GM21390 (cell line): Measurements from ENCODE around the gene FMNL2.

Experiments
- ATAC-seq: cut with Tn5 transposase; IDR thresholded peaks from one replicate; pipeline ENCODE4 v1.9.1; 2021; ENCODE audit not compliant: unreplicated experiment

FMNL2 gene

DNA sequence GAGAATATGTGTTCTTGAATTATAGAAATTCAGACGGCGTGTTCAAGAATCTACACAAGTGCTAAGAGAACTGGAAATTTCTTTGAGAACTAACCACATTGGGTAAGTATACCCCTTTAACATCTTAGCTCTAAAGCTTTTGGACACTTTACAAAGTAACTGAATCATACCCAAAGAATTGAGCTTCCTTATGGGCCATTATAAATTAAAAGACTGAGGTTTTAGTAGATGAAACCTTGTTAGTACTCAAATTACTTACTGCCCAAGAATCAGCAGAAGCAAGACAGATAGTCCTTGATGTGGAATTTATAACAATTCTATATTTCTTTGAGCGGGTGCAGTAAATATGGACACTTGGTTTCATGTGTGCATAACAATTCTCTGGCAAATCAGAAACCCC is 214.0 kb downstream of the FMNL2 start:
- no peak for ATAC-seq

DNA sequence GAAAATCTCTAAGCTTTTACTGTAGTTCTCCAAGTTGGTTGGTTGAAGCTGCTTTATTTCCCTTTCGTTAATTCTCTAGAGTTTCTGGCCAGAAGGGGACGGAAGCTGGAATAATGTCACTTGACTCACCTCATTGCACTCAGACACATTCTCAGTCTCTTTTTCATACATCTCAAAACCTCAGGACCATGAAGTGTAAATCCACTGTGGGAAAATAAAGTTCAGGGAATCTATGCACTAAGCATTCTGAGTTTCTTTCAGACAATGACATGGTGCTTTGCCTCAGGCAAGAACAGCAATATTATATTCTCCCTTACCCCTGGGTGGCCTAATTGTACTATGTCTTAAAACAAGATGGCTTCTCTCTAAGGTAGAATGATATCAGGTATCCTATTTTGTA is 214.4 kb downstream of the FMNL2 start:
- ATAC-seq = no peak

DNA sequence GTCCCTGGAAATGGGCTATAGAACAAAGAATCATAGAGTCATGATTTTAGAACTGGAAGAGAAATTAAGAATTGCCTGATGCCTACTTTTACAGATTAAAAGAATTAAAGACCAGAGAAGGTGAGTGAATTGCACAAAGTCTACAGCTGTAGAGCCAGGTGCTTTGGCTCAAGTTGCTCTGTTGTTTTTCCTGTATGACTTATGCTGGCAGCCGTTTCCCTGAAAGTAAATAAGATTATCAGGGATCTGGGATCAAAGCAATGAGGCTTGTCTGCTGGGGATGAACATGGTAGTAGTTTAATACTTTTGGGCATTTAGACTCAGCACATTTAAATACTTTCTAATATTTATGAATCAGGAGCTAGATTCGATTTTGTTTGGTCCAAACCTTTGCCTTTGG is 215.4 kb downstream of the FMNL2 start:
- ATAC-seq = no peak

DNA sequence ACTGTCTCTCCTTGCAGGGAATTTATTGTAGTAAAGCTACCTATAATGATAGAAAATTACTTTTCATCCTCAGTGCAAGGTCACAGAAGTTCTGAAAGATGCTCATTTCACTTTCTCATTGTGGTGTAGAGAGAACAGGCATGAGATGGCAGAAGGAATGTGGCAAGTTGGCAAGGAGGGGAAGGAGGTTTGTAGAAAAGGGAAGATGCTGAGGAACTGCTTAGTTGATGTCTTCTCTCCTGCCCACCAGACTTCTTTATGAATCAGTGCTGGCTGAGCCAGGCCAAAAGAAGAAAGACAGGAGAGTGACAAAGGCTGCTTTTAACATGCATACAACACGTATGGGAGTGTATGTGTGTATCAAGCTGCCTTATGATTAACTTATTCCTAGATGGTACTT is 217.9 kb downstream of the FMNL2 start:
- no peak for ATAC-seq

DNA sequence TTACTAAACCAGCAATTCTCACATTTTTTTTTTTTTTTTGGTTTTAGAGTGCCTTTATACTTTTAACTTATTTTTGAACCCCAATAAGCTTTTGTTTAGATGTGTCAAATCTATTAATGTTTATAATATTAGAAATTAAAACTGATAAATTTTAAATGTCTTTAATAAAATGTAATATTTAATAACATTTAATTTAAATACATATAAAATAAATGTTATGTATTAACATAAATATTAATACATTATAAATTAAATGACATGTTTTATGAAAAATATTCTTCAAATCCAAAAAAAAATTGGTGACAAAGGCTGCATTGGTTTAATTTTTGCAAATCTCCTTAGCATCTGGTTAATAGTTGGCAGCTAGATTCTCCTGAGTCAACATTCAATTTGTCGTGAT is 218.5 kb downstream of the FMNL2 start:
- ATAC-seq = no peak

DNA sequence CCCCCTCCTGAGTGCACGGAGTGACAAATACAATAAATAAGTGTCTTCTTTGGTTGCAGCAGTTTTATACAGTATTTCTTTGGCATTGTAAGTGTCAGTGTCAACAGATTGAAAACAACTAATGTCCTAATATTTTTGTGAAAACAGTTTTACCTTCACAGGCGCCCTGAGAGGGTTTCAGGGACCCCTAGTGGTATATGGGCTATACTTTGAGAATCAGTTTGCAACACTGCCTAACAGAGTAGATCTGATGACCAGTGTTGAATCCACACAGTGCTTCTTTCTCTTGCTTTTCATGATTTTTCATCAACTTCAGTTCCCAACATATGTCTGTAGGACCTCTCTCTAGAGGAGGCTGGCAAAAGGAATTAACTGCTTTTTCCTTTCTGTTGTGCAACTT is 220.1 kb downstream of the FMNL2 start:
- no peak for ATAC-seq

DNA sequence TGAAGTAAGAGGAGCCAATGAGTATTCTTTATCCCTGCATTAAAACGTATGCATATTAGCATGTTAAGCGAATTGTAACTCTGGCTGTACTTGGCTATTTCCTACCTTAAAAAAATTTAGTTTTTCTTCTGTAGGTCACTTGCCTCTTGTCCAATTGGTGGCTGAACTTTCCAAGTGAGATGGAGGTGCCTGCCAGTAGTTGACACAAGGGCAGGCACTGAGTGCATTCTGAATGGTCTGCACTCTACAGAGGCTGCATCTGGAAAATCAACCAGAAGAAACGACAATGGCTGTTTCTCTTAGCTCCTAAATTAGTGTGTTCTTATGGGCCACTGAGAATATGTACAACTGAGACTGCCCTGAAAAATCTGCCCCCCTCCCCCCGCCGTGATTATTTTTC is 221.5 kb downstream of the FMNL2 start:
- ATAC-seq = no peak

DNA sequence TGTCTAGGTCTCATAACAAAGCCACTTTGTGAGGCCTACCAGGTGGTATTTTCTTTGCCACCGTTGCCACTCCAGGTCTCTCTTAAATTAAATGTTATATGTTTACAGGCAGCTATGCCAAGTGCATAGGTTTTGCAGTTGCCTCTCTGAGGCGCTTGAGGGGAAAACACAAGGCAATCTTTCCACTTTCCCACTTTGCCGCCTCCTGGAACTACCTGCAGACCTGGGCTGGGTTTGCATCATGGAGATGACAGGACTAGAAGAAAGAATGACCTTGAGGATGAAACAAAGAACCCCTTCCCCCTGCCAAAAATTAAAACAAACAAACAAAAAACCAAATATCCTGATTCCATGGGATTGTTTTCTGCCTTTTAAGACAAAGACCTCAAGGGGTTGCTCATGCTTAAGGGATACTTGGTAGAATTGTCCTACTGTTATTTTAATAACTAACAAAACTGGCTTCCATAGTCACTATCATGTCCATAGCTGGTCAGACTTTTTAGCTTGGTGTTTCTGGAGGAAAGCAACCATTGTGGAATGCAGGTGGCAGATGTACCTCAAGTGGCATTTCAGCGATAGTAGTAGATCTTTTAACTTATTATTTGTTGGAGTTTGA is 222.4 kb downstream of the FMNL2 start:
- ATAC-seq = no peak

DNA sequence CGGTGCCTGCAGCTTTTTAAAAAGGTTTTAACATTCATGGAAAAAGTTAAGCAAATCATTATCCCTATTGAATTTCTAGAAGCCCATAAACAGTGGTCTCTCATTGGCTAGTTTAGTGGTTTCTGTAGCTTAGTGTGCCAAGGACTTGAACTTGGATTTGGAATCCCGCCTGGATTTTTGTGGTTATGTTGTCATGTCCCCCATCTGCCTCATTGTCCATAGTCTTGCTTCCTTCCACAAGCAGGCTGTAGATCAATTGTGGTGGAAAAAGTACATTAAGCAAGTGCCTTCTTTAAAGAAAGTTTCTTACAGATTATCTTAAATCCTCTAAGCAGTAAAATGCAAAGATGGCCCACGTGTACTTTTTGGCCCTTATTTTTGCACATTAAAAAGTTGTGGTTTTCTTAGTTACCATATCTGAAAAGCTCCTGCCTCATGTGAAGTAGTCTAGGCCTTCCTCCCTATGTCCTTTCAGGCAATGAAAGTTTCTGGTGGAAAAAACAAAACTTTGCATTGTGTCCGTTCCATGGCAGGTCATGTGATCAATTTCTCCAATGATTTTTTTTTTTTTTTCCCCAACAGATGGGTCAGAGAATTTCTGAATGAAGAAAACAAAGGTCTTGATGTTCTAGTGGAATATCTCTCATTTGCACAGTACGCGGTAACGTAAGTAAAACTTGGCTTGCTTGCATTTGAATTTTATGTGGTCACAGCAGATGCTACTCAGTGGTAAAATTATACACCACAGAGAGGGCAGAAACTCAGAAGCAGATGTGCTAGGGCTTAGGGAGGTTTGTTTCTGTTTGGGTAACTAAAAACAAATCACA is 223.4 kb downstream of the FMNL2 start:
- no peak for ATAC-seq

DNA sequence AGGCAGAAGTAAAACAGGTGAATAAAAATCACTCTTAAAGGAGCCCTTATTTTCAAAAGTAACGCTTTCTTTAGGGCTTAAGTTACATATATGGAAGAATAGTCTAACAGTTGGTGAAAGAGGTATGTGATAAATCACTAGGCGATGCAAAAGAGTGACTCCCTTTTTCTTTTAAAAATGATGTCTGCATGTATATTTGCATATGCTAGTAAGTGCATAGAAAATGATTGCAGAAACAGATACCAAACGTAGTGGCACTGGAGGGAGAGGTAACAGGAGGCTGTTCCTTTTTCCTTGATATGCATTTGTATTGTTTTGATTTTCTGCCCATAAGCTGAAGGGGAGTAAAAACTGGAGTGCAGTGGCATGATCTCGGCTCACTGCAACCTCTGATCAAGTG is 224.0 kb downstream of the FMNL2 start:
- ATAC-seq = no peak

DNA sequence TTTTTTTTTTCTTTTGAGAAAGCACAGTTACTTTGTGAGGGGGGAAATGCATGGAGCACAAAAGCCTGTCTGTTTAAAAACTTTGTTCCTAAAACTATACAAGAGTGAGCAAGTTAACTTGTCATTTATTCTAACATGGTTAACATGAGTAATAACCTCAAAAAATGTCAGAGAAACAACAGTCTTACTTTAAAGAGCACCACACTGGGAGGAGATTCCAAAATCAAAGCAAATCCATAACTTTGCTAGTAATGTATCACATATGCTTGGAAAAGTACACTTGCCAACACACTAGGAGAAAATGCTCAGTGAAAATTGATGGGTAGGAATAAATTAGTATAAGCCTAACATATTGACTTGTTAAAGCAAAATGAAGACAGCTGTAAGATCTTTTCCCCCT is 225.2 kb downstream of the FMNL2 start:
- no peak for ATAC-seq

DNA sequence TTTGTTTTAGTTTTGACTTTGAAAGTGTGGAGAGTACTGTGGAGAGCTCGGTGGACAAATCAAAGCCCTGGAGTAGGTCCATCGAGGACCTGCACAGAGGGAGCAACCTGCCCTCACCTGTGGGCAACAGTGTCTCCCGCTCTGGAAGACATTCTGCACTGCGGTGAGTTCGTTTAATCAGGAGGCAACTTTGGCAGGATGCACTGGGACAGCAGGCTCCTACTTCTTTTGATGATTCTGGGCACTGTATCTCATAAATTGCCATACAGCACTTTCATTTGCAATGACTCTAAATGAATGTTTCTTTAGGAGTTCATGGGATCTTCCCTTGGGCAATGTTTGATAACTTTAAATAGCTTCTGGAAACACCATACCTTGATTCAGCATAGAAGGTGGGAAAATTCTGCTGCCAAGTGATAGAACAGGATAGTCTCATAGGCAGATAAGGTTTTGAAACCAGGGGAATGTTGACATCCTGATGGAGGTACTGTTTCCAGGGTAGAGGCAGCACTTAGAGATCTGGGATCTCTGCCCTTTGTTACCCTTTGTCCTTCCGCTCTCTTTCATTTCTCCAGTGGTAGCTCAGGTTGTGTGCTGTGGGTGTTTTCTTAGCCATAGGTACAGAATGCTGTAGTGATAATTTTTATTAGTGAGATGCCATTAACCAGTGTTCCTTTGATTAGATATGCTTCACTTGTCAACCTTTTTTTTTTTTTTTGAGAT is 226.1 kb downstream of the FMNL2 start:
- no peak for ATAC-seq

DNA sequence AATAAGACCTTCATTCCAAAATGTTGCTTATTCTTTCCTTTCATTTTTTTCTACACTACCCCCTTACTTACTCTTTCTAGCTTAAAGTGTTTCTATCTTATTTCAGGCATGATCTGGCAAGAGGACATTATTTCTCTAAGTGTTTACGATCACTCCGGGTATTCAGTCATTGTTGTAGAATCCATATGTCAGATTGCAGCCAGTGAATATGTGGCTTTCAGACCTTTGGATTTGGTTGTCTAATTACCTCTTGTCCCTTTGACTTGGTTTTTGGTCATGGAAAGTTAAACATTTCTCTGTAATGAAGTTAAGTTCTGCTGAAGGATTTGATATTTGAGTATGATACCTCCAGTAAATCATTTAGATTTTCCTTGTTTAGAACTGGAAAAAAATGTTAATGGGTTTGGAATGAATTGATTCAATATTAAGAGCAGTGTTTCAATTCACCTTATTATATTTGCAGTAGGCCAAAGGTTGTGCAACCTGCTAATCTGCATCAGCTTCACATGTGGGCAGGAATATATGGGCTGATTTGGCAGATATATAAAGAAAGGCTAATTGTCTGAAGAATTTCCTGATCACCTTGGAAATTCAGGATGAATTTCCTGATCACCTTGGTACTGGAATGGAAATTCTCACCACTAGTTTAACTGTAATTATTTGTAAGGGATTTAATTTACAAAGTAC is 227.4 kb downstream of the FMNL2 start:
- no peak for ATAC-seq

DNA sequence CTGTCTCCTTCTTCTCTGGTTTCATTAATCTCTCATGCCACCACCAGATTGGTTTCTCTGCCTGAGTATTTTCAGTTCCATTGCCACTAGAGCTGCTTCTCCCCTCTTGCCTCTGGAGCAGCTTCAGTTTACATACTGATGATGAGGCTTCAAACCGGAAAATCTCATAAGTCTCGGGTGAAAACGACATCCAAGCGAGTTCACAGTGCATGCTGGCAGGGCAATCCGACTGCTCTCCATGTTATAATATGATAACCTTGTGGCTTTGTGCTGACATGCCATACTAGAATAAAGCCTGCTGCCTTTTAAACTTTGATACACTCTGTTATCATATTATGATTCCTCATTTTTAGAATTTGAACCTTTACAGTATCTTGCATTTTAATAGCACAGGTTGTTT is 228.8 kb downstream of the FMNL2 start:
- no peak for ATAC-seq

DNA sequence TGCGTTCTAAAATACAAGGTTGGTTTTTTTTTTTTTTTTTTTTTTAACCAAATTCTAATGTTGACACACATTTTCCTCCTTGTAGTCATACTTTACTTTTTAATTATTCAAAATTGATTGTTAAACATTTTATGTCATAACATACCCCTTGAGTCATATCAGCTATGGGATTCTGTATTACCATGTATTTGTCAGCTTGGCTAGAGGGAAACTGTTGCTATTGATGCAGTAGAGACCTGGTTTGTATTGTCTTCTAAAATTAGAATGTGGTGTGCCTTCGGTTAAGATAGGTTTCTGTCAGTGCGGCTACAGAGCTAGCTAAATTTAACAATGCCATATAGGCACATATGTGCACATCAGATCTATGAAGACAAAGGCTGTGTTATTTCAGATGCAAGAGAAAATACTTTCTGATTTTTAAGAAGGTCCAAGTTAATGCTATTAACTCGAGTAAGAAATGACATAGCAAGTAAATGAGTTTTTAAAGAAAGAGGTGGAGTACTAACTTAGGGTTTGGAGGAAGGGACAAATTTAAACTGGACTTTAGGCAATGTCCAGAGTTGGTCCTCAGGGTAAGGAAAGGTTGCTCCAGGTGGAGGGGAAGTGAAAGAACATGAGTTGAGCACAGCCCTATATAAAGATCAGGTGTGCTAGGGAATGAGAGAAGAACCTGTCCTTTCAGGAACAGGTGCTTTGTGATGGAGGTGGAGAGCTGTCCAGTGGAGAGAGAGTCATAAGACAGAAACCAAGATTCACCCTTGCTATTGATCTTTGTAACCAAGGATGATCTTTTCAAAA is 230.0 kb downstream of the FMNL2 start:
- peak; percentile 77 for ATAC-seq

DNA sequence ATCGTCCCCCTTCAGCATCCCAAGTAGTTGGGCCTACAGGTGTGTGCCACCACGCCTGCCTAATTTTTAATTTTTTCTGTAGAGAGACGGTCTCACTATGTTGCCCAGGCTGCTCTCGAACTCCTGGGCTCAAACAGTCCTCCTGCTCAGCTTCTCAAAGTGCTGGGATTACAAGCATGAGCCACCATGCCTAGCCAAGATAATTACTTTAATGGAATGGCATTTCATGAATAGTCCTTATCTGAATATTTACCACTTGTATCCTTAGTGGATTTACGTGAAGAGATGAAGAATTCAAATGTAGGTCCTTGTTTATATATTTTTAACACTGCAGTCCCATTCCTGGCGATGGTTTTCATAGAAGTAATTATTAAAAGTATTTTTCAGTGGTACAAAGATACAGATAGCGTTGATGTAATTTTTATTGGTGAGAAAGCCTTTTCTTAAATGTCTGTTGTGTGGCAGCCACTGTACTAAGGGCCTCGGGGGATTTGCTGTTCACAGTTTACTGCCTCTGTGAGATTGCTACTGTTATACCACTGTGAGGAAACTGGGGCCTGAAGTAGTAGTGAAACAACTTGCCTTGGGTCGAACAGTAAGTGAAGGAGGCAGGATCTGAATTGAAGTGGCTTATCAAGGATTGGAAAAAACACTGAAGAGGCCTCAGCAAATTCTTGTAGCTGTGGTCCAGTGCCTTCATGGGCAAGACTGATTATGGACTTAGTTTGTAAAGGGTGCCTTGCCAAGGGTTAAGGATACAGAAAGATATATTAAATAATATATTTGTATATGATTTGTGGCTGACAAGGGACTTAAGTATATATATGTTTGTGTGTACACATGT is 231.1 kb downstream of the FMNL2 start:
- ATAC-seq = peak; percentile 76

DNA sequence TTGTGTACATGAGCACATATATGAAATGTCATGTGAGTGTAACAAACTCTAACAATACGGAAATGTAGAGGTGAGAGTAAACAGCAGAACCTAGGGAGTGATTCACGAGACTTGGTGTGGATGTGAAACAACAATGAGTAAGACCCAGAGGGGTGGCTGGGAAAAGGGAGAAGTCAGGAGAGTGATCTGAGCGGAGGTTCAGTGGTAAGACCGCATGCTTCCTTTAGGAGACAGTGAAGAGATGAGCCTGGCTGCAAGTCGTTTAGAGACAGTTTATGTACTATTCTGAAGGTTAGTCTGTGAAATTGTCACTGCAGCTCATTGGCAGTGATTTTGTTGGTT is 231.7 kb downstream of the FMNL2 start:
- peak; percentile 40 for ATAC-seq

DNA sequence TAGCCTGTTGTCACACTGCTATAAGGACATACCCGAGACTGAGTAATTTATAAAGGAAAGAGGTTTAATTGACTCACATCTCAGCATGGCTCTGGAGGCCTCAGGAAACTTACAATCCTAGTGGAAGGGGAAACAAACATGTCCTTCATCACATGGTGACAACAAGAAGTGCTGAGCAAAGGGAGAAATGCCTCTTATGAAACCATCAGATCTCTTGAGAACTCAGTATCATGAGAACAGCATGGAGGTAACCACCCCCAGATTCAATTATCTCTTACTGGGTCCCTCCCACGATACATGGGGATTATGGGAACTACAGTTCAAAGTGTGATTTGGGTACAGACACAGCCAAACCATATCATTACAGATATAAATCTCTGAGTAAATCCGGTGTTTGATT is 233.6 kb downstream of the FMNL2 start:
- ATAC-seq = no peak

DNA sequence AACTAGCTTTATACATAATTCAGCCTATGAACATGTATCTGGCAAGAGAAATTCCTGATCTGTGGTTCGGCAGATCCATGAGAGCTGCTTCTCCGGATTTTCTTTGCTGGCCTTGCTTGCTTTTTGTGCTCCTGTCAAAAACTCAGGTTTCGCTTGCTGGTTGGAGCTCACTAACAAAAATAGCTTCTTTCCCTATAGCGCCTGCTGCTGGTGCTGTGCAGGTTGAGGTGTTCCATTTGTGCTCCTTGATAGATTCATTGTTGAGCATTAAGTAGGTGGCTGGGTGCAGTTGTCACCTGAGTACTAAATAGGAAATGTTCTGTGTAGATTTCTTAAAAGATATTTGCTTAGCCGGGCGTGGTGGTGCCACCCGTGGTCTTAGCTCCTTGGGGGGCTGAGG is 234.2 kb downstream of the FMNL2 start:
- no peak for ATAC-seq
